Astrocyte (in vitro differentiated cells and primary cell): ENCODE results near the gene SLC25A53. TPM values are rescaled to one million over a fixed set of nuclear protein-coding genes. Genes with fewer than 3 reads are reported as not detected.

Experiments
- DNase-seq: peaks from one replicate; pipeline ENCODE4 v3.0.0-alpha.2; 2010; ENCODE audit warnings: low read depth
- FAIRE-seq: peaks from 2 replicates; lab custom pipeline; 2011; peaks lifted over from hg19 to GRCh38; lab: Jason Lieb, UNC
- H2AFZ ChIP-seq: 2 replicates; pipeline ENCODE4 v1.6.0; 2012; ENCODE audit warnings: low read depth, low read length, inconsistent platforms
- H3K27ac ChIP-seq: 2 replicates; pipeline ENCODE4 v1.5.1; 2011; ENCODE audit warnings: low read depth, low read length, inconsistent platforms
- H3K27me3 ChIP-seq: 2 replicates; pipeline ENCODE4 v1.6.0; 2011; ENCODE audit warnings: low read length, inconsistent platforms; ENCODE audit not compliant: insufficient read depth
- H3K36me3 ChIP-seq: 2 replicates; pipeline ENCODE4 v1.5.1; 2011; ENCODE audit warnings: low read length, inconsistent platforms; ENCODE audit not compliant: insufficient read depth
- H3K4me1 ChIP-seq: 2 replicates; pipeline ENCODE4 v1.5.1; 2011; ENCODE audit warnings: low read length, inconsistent platforms; ENCODE audit not compliant: insufficient read depth
- H3K4me2 ChIP-seq: 2 replicates; pipeline ENCODE4 v1.6.0; 2012; ENCODE audit warnings: low read length, inconsistent platforms
- H3K4me3 ChIP-seq: 2 replicates; pipeline ENCODE4 v1.5.1; 2011; ENCODE audit warnings: low read depth, mild to moderate bottlenecking, low read length, inconsistent platforms; ENCODE audit not compliant: insufficient read depth
- H3K79me2 ChIP-seq: 2 replicates; pipeline ENCODE4 v1.6.0; 2012; ENCODE audit warnings: mild to moderate bottlenecking, low read length, inconsistent platforms; ENCODE audit not compliant: insufficient read depth
- H3K9ac ChIP-seq: 2 replicates; pipeline ENCODE4 v1.6.0; 2012; ENCODE audit warnings: mild to moderate bottlenecking, low read length, inconsistent platforms
- H3K9me3 ChIP-seq: 2 replicates; pipeline ENCODE4 v1.5.1; 2012; ENCODE audit warnings: low read depth, mild to moderate bottlenecking, low read length, inconsistent platforms; ENCODE audit not compliant: insufficient read depth
- H4K20me1 ChIP-seq: 2 replicates; pipeline ENCODE4 v1.6.0; 2012; ENCODE audit warnings: low read length, inconsistent platforms; ENCODE audit not compliant: insufficient read depth
- H3K27ac Mint-ChIP-seq: one replicate; pipeline ENCODE4 v1.8.0; 2021; ENCODE audit warnings: mild to moderate bottlenecking, mixed read lengths; ENCODE audit not compliant: unreplicated experiment
- H3K27me3 Mint-ChIP-seq: one replicate; pipeline ENCODE4 v1.8.0; 2021; ENCODE audit warnings: low read depth, mixed read lengths; ENCODE audit not compliant: unreplicated experiment
- H3K36me3 Mint-ChIP-seq: one replicate; pipeline ENCODE4 v1.8.0; 2021; ENCODE audit warnings: low read depth, mixed read lengths; ENCODE audit not compliant: unreplicated experiment
- H3K4me1 Mint-ChIP-seq: one replicate; pipeline ENCODE4 v1.8.0; 2021; ENCODE audit warnings: low read depth, mixed read lengths; ENCODE audit not compliant: unreplicated experiment
- H3K4me3 Mint-ChIP-seq: one replicate; pipeline ENCODE4 v1.8.0; 2021; ENCODE audit warnings: mild to moderate bottlenecking, moderate library complexity, mixed read lengths; ENCODE audit not compliant: unreplicated experiment
- H3K9me3 Mint-ChIP-seq: one replicate; pipeline ENCODE4 v1.8.0; 2021; ENCODE audit warnings: mild to moderate bottlenecking, mixed read lengths; ENCODE audit not compliant: unreplicated experiment
- EZH2 ChIP-seq: IDR thresholded peaks from 2 replicates; pipeline ENCODE4 v1.6.1; 2012; ENCODE audit warnings: mild to moderate bottlenecking, low read length, inconsistent platforms; ENCODE audit not compliant: insufficient read depth
- total RNA-seq: library from RNA; stranded (reverse); gene quantifications from 2 replicates; pipeline ENCODE4 v1.2.1, GENCODE V29; 2021
- TF ChIP-seq, protein P1 (sequence below): IDR thresholded peaks from 2 replicates; pipeline ENCODE4 v1.5.1; 2011; ENCODE audit warnings: low read depth, mild to moderate bottlenecking, inconsistent platforms, low read length, moderate library complexity; ENCODE audit not compliant: insufficient read depth

SLC25A53 gene
- total RNA-seq, 1 donor from 2014 or later = 5.3 TPM

DNA sequence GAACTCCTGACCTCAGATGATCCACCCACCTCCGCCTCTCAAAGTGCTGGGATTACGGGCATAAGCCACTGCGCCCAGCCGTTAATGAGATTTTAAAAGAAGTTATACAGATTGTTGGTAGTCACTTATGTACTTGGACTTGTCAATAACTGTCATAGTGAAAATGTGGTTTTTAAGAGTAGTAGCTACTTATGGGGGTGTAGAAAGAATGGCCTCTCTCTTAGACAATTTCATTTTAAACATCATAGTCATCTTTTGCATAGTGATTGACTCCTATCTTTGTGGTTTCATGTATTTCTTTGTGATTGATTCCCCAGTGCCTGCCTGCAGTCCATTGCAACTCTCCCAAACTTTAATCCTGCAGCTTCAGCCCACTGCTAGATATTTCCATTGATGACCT lies 26.9 kb upstream of the SLC25A53 start:
- Histone ChIP-seq H3K27me3 (no peaks in the 10 kb centered on the region), H2AFZ (no peak overlapping the region), H3K9me3 (no peaks in the 10 kb centered on the region), H4K20me1 (peaks cover 21% of the 10 kb centered on the region), H3K4me3 (no peak overlapping the region), H3K36me3 (peaks cover 14% of the 10 kb centered on the region), H3K79me2 (peaks cover 53% of the 10 kb centered on the region), H3K9ac (no peak overlapping the region), H3K4me1 (no peaks in the 10 kb centered on the region), H3K4me2 (no peak overlapping the region), H3K27ac (no peak overlapping the region)
- DNase-seq (no peak), FAIRE-seq (peak; percentile 69)
- H3K4me3 Mint-ChIP-seq = no peak overlapping the region
- no peaks in the 10 kb centered on the region for H3K27me3 Mint-ChIP-seq
- peaks cover 7% of the 10 kb centered on the region for H3K4me1 Mint-ChIP-seq
- no peak for TF ChIP-seq EZH2
- TF ChIP-seq, protein P1, sequence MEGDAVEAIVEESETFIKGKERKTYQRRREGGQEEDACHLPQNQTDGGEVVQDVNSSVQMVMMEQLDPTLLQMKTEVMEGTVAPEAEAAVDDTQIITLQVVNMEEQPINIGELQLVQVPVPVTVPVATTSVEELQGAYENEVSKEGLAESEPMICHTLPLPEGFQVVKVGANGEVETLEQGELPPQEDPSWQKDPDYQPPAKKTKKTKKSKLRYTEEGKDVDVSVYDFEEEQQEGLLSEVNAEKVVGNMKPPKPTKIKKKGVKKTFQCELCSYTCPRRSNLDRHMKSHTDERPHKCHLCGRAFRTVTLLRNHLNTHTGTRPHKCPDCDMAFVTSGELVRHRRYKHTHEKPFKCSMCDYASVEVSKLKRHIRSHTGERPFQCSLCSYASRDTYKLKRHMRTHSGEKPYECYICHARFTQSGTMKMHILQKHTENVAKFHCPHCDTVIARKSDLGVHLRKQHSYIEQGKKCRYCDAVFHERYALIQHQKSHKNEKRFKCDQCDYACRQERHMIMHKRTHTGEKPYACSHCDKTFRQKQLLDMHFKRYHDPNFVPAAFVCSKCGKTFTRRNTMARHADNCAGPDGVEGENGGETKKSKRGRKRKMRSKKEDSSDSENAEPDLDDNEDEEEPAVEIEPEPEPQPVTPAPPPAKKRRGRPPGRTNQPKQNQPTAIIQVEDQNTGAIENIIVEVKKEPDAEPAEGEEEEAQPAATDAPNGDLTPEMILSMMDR = no peak
- H3K27ac Mint-ChIP-seq = no peak overlapping the region
- peaks cover 2% of the 10 kb centered on the region for H3K36me3 Mint-ChIP-seq
- no peaks in the 10 kb centered on the region for H3K9me3 Mint-ChIP-seq

- H3K4me3 ChIP-seq = no peak overlapping the region
- H3K4me2 ChIP-seq = no peak overlapping the region
- peaks cover 26% of the 10 kb centered on the region for H4K20me1 ChIP-seq
- H3K27me3 Mint-ChIP-seq = no peaks in the 10 kb centered on the region
- H3K4me3 Mint-ChIP-seq = no peak overlapping the region
- H3K36me3 ChIP-seq = peaks cover 2% of the 10 kb centered on the region
- DNase-seq (no peak), FAIRE-seq (no peak)
- H3K9me3 Mint-ChIP-seq = no peaks in the 10 kb centered on the region
- peaks cover under 1% of the 10 kb centered on the region for H3K4me1 ChIP-seq
- H3K9ac ChIP-seq = no peak overlapping the region
- peaks cover 73% of the 10 kb centered on the region for H3K79me2 ChIP-seq
- TF ChIP-seq, protein P1 = no peak
- TF ChIP-seq EZH2 = no peak
- H3K27ac ChIP-seq = no peak overlapping the region
- H3K36me3 Mint-ChIP-seq = peaks cover 6% of the 10 kb centered on the region
- H2AFZ ChIP-seq = no peak overlapping the region
- peaks cover 13% of the 10 kb centered on the region for H3K4me1 Mint-ChIP-seq
- no peaks in the 10 kb centered on the region for H3K9me3 ChIP-seq
- H3K27ac Mint-ChIP-seq = no peak overlapping the region
- H3K27me3 ChIP-seq = no peaks in the 10 kb centered on the region
These were observed 17.0 kb upstream of the SLC25A53 start for GRCh38 chrX:104173841-104174240.

DNA sequence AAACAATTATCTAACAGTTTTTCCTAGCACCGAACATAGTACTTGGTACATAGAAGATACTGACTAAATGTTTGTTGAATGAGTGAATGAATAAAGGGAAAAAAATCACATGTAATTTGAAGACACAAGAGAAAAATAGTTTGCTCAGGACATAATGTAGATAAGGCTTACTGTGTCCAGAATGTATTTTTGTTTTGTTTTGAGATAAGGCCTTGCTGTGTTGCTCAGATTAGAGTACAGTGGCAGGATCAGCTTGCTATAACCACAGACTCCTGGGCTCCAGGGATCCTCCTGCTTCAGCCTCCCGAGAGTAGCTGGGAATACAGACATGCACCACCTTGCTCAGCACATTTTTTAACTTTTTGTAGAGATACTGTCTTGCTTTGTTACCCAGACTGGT lies 16.0 kb upstream of the SLC25A53 start:
- H3K4me1 Mint-ChIP-seq = peaks cover 16% of the 10 kb centered on the region

More for the DNA sequence above, 16.0 kb upstream of the SLC25A53 start:
- Histone ChIP-seq H3K4me3 (no peak overlapping the region), H3K79me2 (peaks cover 75% of the 10 kb centered on the region), H3K4me1 (peaks cover 8% of the 10 kb centered on the region), H3K9ac (no peak overlapping the region), H4K20me1 (peaks cover 32% of the 10 kb centered on the region), H3K9me3 (no peaks in the 10 kb centered on the region), H2AFZ (no peak overlapping the region), H3K36me3 (peaks cover 2% of the 10 kb centered on the region), H3K27me3 (no peaks in the 10 kb centered on the region), H3K4me2 (no peak overlapping the region), H3K27ac (peak overlapping the region; percentile 21)
- FAIRE-seq = no peak
- peak; percentile 33 for DNase-seq
- H3K9me3 Mint-ChIP-seq = no peaks in the 10 kb centered on the region
- H3K27me3 Mint-ChIP-seq = no peaks in the 10 kb centered on the region
- no peak overlapping the region for H3K4me3 Mint-ChIP-seq
- peaks cover 4% of the 10 kb centered on the region for H3K36me3 Mint-ChIP-seq
- TF ChIP-seq, protein P1 = no peak
- no peak for TF ChIP-seq EZH2
- H3K27ac Mint-ChIP-seq = no peak overlapping the region
